Breast epithelium (tissue), 3 donors: ENCODE results near the gene LIPG.

Experiments
- POLR2A ChIP-seq: fragments of 450-650 bp; IDR thresholded peaks from one replicate; pipeline ENCODE4 v1.6.1; 2016; ENCODE audit warnings: antibody characterized with exemption, mild to moderate bottlenecking, moderate library complexity
- POLR2AphosphoS5 ChIP-seq, 3 donors: sonication (generic); formaldehyde crosslinking; IDR thresholded peaks; one replicate each; pipeline ENCODE4 v1.6.1; 2017; ENCODE audit warnings: antibody characterized with exemption in 3 of 3
- TF ChIP-seq, protein P1 (sequence below), 3 donors: fragments of 450-650 bp; IDR thresholded peaks; one replicate each; pipeline ENCODE4 v1.5.1; 2016 to 2017; ENCODE audit warnings: antibody characterized with exemption in 3 of 3, mild to moderate bottlenecking in 3 of 3, moderate library complexity in 3 of 3

DNA sequence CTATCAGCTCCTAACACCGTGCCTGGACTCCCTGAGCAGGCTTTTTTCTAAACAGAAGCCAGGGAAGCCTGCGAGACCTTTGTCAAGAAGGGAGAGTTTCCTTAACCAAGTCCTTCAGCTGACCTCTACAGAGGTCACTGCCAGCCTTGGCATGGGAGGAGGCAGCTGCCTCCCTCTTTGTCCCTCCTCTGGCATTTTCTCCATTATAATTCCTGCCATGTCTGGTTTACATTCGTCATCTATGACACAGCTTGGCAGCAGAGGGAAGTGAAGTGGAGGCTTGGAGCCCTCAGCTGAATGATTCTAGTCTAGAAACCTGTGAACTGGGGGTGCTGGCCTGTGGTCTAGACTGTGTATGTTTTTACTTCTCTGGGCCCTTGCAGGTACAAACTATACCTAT, 22.5 kb downstream of the LIPG start:
- TF ChIP-seq, protein P1, sequence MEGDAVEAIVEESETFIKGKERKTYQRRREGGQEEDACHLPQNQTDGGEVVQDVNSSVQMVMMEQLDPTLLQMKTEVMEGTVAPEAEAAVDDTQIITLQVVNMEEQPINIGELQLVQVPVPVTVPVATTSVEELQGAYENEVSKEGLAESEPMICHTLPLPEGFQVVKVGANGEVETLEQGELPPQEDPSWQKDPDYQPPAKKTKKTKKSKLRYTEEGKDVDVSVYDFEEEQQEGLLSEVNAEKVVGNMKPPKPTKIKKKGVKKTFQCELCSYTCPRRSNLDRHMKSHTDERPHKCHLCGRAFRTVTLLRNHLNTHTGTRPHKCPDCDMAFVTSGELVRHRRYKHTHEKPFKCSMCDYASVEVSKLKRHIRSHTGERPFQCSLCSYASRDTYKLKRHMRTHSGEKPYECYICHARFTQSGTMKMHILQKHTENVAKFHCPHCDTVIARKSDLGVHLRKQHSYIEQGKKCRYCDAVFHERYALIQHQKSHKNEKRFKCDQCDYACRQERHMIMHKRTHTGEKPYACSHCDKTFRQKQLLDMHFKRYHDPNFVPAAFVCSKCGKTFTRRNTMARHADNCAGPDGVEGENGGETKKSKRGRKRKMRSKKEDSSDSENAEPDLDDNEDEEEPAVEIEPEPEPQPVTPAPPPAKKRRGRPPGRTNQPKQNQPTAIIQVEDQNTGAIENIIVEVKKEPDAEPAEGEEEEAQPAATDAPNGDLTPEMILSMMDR (IDR thresholded peaks at IDR 0.05): no peak
- TF ChIP-seq POLR2AphosphoS5 (IDR thresholded peaks at IDR 0.05): no peak
- no peak for TF ChIP-seq POLR2A
